K562 (cell line): ENCODE measurements around the gene NFATC1.

Experiments used
- AFF4 ChIP-seq: sonication (generic); formaldehyde crosslinking; IDR thresholded peaks from 2 replicates; pipeline ENCODE4 v1.8.0; 2023; ENCODE audit warnings: mild to moderate bottlenecking, missing genetic modification reagents
- ARID3B ChIP-seq: fragments of 250-450 bp; sonication (Bioruptor Pico); IDR thresholded peaks from 2 replicates; pipeline ENCODE4 v1.4.0; 2020; ENCODE audit warnings: borderline replicate concordance
- ATF3 ChIP-seq, 2 experiments: fragments of 450-650 bp in 1 of 2; sonication (generic) in 1 of 2; formaldehyde crosslinking in 1 of 2; IDR thresholded peaks in 1 of 2; conservative IDR thresholded peaks in 1 of 2; 2 replicates each; pipeline versions ENCODE4 v1.6.1 to v1.8.1; 2016 to 2023; ENCODE audit warnings: mild to moderate bottlenecking in 2 of 2, moderate library complexity in 2 of 2, inconsistent platforms in 1 of 2, missing genetic modification reagents in 1 of 2
- BACH1 ChIP-seq: fragments of 200-800 bp; sonication (Bioruptor generic); IDR thresholded peaks from 2 replicates; pipeline ENCODE4 v1.6.1; 2016; ENCODE audit warnings: missing genetic modification characterization, missing compliant biosample characterization
- BRD4 ChIP-seq: fragments of 200-600 bp; sonication (generic); IDR thresholded peaks from 2 replicates; pipeline ENCODE4 v1.6.1; 2017; ENCODE audit warnings: inconsistent platforms
- ELF1 ChIP-seq: fragments of 200-800 bp; sonication (Bioruptor generic); IDR thresholded peaks from 2 replicates; pipeline ENCODE4 v1.6.1; 2016; ENCODE audit warnings: missing genetic modification characterization, missing compliant biosample characterization
- JUNB ChIP-seq: fragments of 450-650 bp; formaldehyde crosslinking; conservative IDR thresholded peaks from 2 replicates; pipeline ENCODE4 v1.4.0; 2020; ENCODE audit warnings: mild to moderate bottlenecking
- LCOR ChIP-seq: sonication (generic); formaldehyde crosslinking; IDR thresholded peaks from 2 replicates; pipeline ENCODE4 v1.8.0; 2022; ENCODE audit warnings: mild to moderate bottlenecking, missing genetic modification reagents
- POLR2AphosphoS5 ChIP-seq: IDR thresholded peaks from 2 replicates; pipeline ENCODE4 v1.6.1; 2011; ENCODE audit warnings: mild to moderate bottlenecking, low read depth, low read length, moderate library complexity; ENCODE audit not compliant: control insufficient read depth, insufficient read depth
- RCOR1 ChIP-seq, 2 experiments: IDR thresholded peaks; 2 replicates each; pipeline ENCODE4 v1.6.1; 2012; ENCODE audit warnings: low read depth in 2 of 2, low read length in 2 of 2, borderline replicate concordance in 1 of 2, improper control_type of control experiment in 1 of 2
- ZKSCAN1 ChIP-seq: fragments of 150-350 bp; IDR thresholded peaks from 2 replicates; pipeline ENCODE4 v1.6.1; 2016; ENCODE audit warnings: low read depth, low read length
- ZNF121 ChIP-seq: sonication (generic); formaldehyde crosslinking; conservative IDR thresholded peaks from 2 replicates; pipeline ENCODE4 v1.8.0; 2022; ENCODE audit warnings: missing genetic modification reagents

GRCh38 chr18:79416677-79417052, 20.9 kb downstream of the NFATC1 start:
- no peak for TF ChIP-seq AFF4 (CRISPR knock-in tag)
- no peak for TF ChIP-seq BACH1 (tag)
- TF ChIP-seq ZKSCAN1: no peak
- no peak for TF ChIP-seq ATF3 (IDR thresholded peaks at IDR 0.05)
- no peak for TF ChIP-seq ATF3 (CRISPR knock-in tag; conservative IDR thresholded peaks at IDR 0.05)
- TF ChIP-seq ELF1 (tag): no peak
- TF ChIP-seq ZNF121 (CRISPR knock-in tag): no peak
- no peak for TF ChIP-seq JUNB
- TF ChIP-seq POLR2AphosphoS5: no peak
- no peak for TF ChIP-seq ARID3B (CRISPR knock-in tag)
- no peak for TF ChIP-seq RCOR1 (IDR thresholded peaks at IDR 0.05; ENCODE audit: borderline replicate concordance in 1 of 2, low read depth in 2 of 2, low read length in 2 of 2)
- TF ChIP-seq BRD4: no peak
- no peak for TF ChIP-seq LCOR (CRISPR knock-in tag)
